GM04503 (cell line): ENCODE results near the gene HIPK2.

Experiments used
- DNase-seq: peaks from one replicate; pipeline ENCODE4 v3.0.0-alpha.2; 2012; ENCODE audit warnings: low read depth

HIPK2 gene

DNA sequence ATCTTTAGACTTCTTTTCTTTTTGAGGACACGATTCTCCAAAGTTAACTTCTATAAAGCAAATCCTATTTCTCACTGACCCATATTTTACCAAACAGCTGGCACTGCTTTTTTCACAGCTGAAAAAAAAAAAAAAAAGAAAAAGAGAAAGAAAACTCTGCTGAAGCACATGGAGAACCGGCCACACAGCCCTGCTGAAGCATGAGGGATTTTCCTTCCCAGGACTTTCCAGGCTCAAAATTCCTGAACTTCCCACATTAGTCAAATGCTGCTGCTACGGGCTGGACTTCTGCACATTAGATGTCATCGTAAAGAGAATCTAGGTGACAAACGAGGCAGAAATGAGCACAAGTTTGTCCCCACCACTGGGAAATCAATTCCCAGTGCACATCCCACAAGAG, 25.2 kb downstream of the HIPK2 start:
- no peak for DNase-seq

GRCh38 chr7:139752148-139752547, 25.6 kb downstream of the HIPK2 start:
- no peak for DNase-seq

- no peak for DNase-seq
Observed at GRCh38 chr7:139750459-139751095, 27.2 kb downstream of the HIPK2 start.

- DNase-seq: no peak
Observed at GRCh38 chr7:139749545-139749944, 28.3 kb downstream of the HIPK2 start.

DNA sequence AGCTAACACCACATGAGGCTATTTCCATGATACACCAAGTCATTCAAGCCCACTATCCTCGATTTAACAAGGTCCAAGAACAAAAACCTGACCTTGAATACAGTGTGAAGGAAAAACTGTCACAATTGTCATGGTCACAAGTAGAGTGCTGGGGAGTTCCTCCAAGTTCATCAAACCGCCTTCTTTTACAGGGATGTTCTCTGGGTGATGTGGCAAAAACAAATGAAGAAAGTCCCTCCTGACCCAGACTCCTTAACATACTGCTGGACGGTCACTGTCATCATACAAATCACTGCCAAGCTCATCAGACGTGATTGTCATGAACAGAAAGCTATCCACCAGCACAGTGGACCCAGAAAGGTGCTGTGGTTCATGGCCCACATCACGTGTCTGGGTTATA, 28.9 kb downstream of the HIPK2 start:
- no peak for DNase-seq

DNA sequence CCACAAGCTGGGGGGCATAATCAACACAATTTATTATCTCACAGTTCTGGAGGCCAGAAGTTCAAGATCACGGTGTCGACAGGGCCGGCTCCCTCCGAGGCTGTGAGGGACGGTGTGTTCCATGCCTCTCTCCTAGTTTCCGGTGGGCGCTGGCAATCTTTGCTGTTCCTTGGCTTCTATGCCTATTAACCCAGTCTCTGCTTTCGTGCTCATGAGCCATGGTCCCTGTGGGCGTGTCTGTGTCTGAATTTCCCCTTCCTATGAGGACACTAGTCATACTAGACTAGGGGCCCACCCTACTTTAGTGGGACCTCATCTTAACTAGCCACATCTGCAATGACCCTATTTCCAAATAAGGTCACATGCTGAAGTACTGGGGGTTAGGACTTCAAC, 29.4 kb downstream of the HIPK2 start:
- no peak for DNase-seq

DNA sequence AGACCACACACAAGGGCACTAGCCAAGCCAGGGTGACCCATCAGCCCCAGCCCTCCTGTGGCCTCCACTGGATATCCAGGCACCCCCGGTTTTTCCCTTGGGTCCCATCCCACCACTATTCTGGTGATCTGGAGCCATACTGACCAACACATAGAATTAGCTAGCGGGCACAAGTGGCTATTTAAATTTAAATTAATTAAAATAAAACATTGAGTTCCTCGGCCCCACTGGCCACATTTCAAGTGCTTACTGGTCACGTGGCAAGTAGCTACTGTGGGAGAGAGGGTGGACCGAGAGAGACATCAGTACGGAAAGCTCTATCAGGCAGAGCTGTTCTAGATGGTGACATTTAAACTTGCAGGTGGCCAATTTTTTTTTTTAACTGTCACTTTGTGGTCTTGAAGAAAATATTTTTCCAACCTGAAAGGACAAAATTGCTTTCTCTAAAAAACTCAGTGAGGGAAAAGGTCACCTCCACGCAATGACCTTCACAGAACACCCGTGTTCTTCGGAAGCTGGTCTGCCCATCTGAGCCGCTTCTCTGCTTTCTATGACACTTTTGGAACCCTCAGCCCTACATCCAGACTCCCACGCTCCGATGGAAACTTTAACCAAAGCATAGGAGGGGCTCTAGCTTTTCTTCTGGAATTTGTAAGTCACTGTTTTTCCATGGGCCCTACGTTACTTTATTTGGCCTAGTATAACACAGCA, 30.0 kb downstream of the HIPK2 start:
- no peak for DNase-seq

GRCh38 chr7:139746652-139747051, 31.1 kb downstream of the HIPK2 start:
- no peak for DNase-seq

DNA sequence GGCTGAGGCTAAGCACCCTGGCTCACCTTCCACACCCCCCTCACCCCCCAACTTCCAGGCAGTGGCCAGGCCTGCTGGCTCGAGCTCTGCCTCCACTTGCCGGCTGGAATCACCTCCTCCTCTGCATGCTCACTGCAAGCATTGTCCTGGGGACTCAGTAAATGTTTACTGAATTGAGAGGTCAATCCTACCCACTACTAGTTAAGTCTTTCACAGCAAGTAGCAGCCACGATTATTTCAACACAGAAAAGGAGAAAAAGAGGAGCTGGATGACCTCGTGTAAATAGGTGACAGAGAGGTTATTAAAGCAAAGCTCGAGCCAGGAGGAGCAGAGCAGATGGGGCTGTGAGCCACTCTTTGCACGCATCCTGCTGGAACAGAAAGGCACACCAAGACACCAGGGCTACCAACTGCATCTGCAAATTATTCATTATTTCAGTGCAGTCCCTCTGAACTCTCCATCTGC, 32.1 kb downstream of the HIPK2 start:
- DNase-seq: no peak

- no peak for DNase-seq
Observed at GRCh38 chr7:139744768-139745677, 32.8 kb downstream of the HIPK2 start.

GRCh38 chr7:139743967-139744767, 33.6 kb downstream of the HIPK2 start:
- DNase-seq: no peak

DNA sequence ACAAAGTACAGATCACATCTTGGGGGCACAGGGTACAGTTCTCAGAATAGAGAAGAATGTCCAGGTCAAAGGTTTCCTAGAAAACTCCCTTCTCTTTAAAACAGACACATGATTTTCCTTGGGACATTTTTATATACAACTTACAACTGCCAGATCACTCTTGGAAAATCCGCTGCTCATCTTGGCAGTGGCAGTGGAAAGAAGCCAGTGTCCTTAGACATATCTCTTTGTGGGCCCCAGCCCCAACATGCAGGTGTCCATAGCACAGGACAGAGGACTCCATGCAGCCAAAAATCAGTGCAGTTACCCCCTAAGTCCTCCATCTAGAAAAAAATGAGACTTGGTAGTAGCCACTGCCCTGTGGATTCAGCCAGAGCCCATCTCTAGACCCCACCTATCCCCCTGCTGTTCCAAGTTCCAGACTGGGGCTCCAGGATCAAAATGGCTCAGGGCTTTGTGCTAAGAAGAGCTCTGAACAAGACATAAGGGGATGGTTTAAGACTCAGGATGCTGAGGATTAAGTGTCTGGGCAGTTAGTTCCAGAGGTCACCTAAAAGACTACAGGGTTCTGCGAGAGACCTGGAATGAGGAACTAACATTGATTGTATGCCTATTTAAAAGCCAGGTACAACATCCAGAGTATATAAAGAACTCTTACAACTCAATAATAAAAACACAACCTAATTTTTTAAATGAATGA, 34.4 kb downstream of the HIPK2 start:
- DNase-seq: no peak

GRCh38 chr7:139741789-139742344, 35.9 kb downstream of the HIPK2 start:
- DNase-seq: no peak

DNA sequence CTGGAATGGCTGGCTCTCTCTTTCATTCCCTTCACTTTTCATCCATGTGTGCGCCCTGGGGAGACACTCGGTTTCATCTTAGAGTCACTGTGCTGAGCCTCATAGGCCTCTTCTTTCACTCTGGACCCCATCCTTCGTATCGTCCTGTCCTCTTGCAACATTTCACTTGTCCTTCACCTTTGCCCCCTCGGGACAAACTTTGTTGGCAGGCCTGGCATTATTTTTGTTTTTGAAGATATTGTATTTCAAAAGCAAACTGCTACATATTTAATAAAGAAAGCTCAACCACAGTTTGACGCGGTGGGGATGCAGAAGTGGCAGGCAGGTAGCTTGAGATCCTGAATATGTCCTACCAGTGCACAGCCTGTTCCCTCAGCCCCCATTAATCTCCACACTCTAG, 36.6 kb downstream of the HIPK2 start:
- DNase-seq: no peak

DNA sequence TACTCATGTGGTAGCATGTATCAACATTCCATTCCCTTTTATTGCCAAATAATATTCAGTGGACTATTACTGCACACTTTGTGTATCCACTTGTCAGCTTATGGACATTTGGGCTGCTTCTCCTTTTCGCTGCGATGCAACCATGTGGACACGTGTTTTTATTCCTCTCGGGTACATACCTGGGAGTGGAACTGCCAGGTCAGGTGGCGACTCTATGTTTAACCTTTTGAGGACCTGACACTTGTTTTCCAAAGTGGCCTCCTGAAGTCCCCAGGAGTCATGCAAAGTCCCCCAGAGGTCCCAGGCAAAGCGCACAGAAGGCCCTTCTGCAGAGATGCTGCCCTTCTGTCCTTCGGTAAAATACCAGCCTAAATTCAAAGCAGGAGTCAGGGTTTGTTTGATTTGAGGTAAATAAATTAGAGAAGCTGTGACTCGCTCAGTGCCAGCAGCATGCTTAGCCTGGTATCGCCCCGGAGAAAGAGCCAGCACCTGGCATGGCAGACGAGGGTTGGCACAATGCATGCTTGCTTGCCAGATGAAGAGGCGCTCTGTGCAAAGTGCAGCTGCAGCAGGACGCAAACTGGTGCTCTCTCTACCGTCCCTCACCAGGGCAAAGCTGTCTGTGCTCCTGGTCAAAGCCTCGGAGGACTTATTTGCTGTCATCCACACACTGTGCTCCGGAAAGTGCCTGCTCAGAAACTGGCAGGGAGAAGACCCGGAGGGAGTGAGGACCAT, 37.8 kb downstream of the HIPK2 start:
- DNase-seq: no peak

DNA sequence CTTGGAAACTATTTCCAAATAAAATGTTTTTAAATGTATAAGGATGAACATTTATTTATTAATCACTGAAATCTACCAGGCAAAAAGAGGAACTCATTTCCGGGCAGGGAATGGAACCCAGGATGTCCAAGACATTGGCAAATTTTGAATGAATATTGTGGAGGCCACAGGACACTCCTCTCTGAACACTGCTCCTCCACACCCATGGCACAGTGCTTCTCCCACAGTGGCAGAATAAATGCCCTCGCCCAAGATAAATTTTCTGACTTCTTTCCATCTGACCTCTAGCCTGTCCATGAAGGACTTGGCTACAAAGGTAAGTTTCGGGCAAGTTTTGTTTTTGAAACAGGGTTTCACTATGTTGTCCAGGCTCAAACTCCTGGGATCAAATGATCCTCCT, 39.0 kb downstream of the HIPK2 start:
- DNase-seq: no peak

- no peak for DNase-seq
Observed at GRCh38 chr7:139738101-139738489, 39.7 kb downstream of the HIPK2 start.

DNA sequence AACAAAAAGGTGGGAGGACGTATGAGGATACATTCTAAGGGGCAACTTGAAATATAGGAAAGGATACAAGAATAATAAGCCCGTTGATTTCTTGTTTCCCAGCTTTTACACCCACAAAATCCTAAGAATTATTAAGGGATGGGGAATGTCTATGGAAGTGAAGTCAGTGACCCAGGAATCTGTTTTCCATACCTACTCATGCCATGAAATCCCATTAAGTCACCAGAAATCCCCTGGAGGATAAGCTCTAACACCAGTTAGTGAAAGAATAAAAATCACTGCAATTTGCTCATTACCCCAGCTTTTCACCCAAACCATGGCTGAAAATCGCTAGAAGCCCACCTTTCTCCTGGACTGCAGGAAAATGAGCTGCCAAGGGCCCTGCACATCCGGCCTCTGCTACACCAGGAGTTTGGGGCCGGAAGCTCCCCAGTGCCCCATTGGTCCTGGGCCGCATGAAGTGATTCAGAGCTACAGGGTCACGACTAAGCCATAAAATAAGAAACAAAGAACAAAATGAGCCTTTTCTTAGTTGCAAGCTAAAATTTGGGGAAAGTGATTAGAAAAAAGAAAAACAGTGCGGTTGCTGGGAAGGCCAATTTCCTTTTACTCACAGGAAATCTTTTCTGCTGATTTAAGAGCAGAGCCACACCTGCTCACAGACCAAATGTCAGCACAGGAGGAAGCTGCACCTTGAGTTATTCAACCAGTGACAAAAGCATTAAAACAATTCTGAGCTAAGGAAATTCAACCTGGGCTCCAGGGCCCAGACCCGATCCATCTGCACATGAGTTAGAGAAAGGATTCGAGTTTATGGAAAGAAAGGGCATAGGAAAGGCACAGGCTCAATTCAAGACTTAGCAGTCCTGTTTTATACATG, 40.3 kb downstream of the HIPK2 start:
- DNase-seq: no peak

GRCh38 chr7:139735912-139736595, 41.7 kb downstream of the HIPK2 start:
- DNase-seq: no peak
